ENCODE data around the gene IL13. TPM values are rescaled to one million over a fixed set of nuclear protein-coding genes. Genes with fewer than 3 reads are reported as not detected.

IL13 gene
- polyA plus RNA-seq, 1 donor (not counting 4 experiments of a cell fraction or from before 2014, with no cell fraction given), result not detected

DNA sequence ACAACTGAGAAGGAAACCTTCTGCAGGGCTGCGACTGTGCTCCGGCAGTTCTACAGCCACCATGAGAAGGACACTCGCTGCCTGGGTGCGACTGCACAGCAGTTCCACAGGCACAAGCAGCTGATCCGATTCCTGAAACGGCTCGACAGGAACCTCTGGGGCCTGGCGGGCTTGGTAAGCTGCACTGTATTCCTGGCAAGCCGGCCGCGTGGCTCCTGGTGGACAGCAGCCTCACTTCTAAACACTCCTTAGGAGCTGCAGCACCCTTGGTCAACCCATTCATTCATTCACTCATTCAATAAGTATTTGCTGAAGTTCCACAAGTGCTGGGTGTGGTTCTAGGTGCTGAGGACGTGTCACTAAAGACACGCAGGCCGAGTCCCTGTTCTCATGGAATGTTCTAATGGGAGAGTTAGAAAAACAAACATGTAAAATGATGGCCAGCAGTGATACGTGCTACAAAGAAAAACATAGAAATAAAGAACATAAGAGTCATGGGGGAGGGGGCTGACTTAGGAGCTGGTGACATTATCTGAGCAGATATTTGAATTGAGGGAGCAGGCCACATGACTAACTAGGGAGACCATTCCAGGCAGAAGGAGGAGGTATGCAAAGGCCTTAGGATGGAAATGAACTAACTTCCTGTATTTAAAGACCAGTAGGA, 21.9 kb downstream of the IL13 start:
- Histone ChIP-seq H3K4me3 (ENCODE audit: control insufficient read depth in 2 of 3, extremely low read depth in 1 of 3, insufficient read depth in 2 of 3, low read depth in 1 of 3, low read length in 3 of 3) (no peak overlapping the region), H3K79me2 (ENCODE audit: control insufficient read depth, insufficient read depth, low read length) (no peaks in the 10 kb centered on the region), H3K4me2 (ENCODE audit: control insufficient read depth, extremely low read depth, insufficient read depth, low read depth, low read length) (no peak overlapping the region), H4K20me1 (ENCODE audit: control insufficient read depth, extremely low read depth, insufficient read depth, low read length) (no peaks in the 10 kb centered on the region), H3K9me3 (ENCODE audit: control insufficient read depth, low read depth, low read length) (no peaks in the 10 kb centered on the region), H3K9me1 (ENCODE audit: control insufficient read depth, extremely low read depth, insufficient read depth, low read length) (no peaks in the 10 kb centered on the region), H3K4me1 (ENCODE audit: control insufficient read depth, extremely low read depth, insufficient read depth, low read length) (peaks cover 14% of the 10 kb centered on the region), H3K27me3 (ENCODE audit: control insufficient read depth, extremely low read depth, insufficient read depth, low read length) (no peaks in the 10 kb centered on the region), H3K9ac (ENCODE audit: control insufficient read depth, extremely low read depth, insufficient read depth, low read length) (no peak overlapping the region), H3K36me3 (ENCODE audit: control insufficient read depth in 2 of 2, extremely low read depth in 1 of 2, insufficient read depth in 2 of 2, low read length in 2 of 2) (no peaks in the 10 kb centered on the region), H2AFZ (ENCODE audit: control insufficient read depth, low read length) (no peak overlapping the region), H3K27ac (ENCODE audit: control insufficient read depth, insufficient read depth, low read length) (no peak overlapping the region)
- DNase-seq (ENCODE audit: low read depth, low spot score), result no peak
- TF ChIP-seq EZH2 (IDR thresholded peaks at IDR 0.05; ENCODE audit: low read length), result no peak
- TF ChIP-seq CTCF (optimal IDR thresholded peaks at IDR 0.05 in 1 of 3, IDR thresholded peaks at IDR 0.05 in 1 of 3, conservative IDR thresholded peaks at IDR 0.05 in 1 of 3; ENCODE audit: extremely low read depth in 1 of 3, insufficient read depth in 2 of 3, low read length in 3 of 3), result no peak
- dilution Hi-C loops (cut with MboI; ENCODE audit: extremely low pct_ligation_motif_present, low sequenced_read_pairs), result no loop called here
- FAIRE-seq, result no peak

DNA sequence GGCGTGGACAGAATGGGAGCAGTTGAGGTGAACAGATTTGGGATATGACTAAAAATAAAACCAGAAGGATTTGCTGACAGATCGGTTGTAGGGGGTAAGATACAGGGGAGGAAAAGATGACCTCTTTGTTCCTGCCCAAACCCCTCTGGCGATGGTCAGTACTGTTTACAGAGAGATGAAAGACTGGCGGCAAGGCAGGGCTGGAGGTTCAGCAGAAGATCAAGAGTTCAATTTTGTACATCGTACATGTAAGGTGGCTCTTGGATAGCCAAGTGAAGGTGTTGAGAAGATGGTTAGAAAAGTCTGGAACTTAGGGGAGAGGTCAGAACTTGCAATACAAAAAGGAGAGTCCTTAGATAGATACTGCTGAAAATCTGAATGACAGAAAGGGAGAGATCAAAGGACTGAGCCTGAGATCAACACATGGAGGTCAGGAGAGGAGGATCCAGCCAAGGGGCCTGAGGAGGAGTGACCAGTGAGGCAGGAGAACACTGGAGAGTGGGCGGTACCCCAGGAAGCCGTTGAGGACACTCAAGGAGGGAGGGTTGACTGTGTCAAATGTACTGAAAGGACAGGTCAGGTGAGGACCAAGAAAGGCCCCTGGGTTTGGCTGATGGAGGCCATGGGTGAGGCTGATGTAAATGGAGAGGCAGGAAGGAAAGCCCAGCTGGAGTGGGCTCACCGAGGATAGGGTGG, 23.0 kb downstream of the IL13 start:
- Histone ChIP-seq H3K36me3 (ENCODE audit: control insufficient read depth in 2 of 2, extremely low read depth in 1 of 2, insufficient read depth in 2 of 2, low read length in 2 of 2) (no peaks in the 10 kb centered on the region), H3K4me1 (ENCODE audit: control insufficient read depth, extremely low read depth, insufficient read depth, low read length) (peaks cover 10% of the 10 kb centered on the region), H4K20me1 (ENCODE audit: control insufficient read depth, extremely low read depth, insufficient read depth, low read length) (no peaks in the 10 kb centered on the region), H2AFZ (ENCODE audit: control insufficient read depth, low read length) (no peak overlapping the region), H3K9me1 (ENCODE audit: control insufficient read depth, extremely low read depth, insufficient read depth, low read length) (no peaks in the 10 kb centered on the region), H3K79me2 (ENCODE audit: control insufficient read depth, insufficient read depth, low read length) (no peaks in the 10 kb centered on the region), H3K9me3 (ENCODE audit: control insufficient read depth, low read depth, low read length) (no peaks in the 10 kb centered on the region), H3K27me3 (ENCODE audit: control insufficient read depth, extremely low read depth, insufficient read depth, low read length) (no peaks in the 10 kb centered on the region), H3K4me2 (ENCODE audit: control insufficient read depth, extremely low read depth, insufficient read depth, low read depth, low read length) (no peak overlapping the region), H3K9ac (ENCODE audit: control insufficient read depth, extremely low read depth, insufficient read depth, low read length) (no peak overlapping the region), H3K4me3 (ENCODE audit: control insufficient read depth in 2 of 3, extremely low read depth in 1 of 3, insufficient read depth in 2 of 3, low read depth in 1 of 3, low read length in 3 of 3) (no peak overlapping the region), H3K27ac (ENCODE audit: control insufficient read depth, insufficient read depth, low read length) (no peak overlapping the region)
- no peak for TF ChIP-seq CTCF (optimal IDR thresholded peaks at IDR 0.05 in 1 of 3, IDR thresholded peaks at IDR 0.05 in 1 of 3, conservative IDR thresholded peaks at IDR 0.05 in 1 of 3; ENCODE audit: extremely low read depth in 1 of 3, insufficient read depth in 2 of 3, low read length in 3 of 3)
- no peak for TF ChIP-seq EZH2 (IDR thresholded peaks at IDR 0.05; ENCODE audit: low read length)
- FAIRE-seq (no peak), DNase-seq (ENCODE audit: low read depth, low spot score) (no peak)
- dilution Hi-C loops (cut with MboI; ENCODE audit: extremely low pct_ligation_motif_present, low sequenced_read_pairs), result no loop called here

Data from keratinocyte (primary cell).